ENCODE results near the gene RAPGEF1.

- TF ChIP-seq CTCF (IDR thresholded peaks at IDR 0.05) (no peak), POLR2A (IDR thresholded peaks at IDR 0.05) (no peak)
These were observed 32.1 kb downstream of the RAPGEF1 start for GRCh38 chr9:131707733-131708157.
